CD4-positive, alpha-beta T cell treated with Interleukin-15 for 1 hour (primary cell): Measurements from ENCODE around the gene ZNF789.
"Not testable (repeated sequence)": the region's sequence is repeated elsewhere in the genome, so short reads cannot be mapped to it uniquely, and the experiment has no call there.

Experiments
- DNase-seq: peaks from one replicate; pipeline ENCODE4 v3.0.0-alpha.2; 2020

ZNF789 gene

DNA sequence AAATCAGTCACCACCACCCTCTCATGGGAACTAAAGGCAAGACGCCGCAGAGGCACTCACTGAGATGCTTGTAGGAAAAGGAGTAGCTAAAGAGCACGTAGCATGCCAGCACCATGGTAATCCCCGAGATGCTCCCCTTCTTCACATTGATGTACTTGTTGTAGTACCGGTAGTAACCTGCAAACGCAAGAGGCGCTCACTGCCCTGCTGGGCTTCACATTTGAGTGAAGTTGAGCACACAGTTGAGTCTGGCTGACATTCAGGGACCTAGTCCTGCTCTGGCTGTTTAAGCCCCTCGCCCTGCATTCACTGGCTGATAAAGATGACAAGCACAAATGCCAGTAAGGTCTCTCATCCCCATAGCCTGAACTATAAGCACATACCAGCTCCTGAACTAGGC, 13.6 kb upstream of the ZNF789 start:
- DNase-seq, result no peak

DNA sequence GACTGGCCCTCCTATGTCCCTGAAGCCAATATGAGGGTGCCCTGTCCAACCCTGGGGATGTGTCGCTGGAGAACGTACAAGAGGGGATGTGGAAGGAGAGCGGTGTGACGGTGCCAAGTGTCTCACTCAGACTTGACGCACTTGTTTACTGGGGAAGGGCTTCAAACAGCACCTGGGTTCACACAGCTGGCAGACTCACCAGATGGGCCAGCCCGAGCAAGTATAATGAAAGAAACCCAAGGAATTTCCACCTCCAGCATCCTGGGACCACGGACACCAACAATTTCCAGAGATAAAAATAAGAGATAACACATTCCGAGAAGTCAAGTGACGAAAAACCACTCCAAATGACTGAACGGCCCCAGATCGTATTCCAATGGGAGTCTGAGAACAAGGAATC, 12.0 kb upstream of the ZNF789 start:
- no peak for DNase-seq

- DNase-seq, result no peak
These were observed 11.5 kb upstream of the ZNF789 start for GRCh38 chr7:99461221-99461620.

DNA sequence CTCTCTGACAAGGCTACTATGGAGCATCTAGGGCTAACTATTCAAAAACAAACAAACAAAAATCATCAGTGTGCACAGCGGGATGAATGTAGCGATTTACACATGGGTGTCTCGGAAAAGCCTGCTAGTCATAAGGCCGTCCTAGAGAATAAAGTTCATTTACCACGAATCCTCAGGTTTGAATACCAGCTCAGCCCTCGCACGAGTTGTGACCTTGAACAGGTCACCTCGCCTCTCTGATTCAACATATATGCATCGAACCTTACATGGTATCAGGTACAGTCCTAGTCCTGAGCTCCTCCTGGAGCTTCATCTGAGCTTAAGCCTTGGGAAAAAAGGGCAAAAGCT, 7.3 kb upstream of the ZNF789 start:
- DNase-seq, result no peak

DNA sequence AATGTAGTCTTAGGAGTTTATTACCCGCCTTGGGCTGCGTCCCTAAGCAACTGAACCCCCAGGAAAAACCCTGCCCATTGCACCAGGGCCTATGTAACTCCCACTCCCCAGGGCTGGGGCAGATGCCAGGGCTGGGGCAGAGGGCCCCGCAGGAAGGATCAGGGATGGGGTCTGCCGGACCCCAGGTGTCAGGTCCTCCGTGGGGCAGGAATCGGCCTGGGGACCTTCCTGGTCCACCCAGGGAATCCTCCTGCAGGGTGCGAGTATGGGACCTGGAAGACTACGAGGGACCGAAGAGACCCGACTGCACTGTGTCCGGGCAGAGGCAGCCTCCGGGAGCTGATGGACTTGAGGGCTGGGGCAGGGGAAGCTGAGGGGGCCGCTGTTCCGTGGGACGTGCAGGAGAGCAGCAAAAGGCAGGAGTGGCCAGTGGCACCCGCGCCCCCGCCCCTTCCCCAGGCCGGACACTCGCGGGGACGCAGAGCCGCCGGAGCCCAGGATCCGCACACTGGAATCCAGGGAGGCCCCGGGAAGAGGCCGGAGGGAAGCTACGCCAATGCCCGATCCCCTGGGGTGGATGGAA, 4.3 kb upstream of the ZNF789 start:
- no peak for DNase-seq

DNA sequence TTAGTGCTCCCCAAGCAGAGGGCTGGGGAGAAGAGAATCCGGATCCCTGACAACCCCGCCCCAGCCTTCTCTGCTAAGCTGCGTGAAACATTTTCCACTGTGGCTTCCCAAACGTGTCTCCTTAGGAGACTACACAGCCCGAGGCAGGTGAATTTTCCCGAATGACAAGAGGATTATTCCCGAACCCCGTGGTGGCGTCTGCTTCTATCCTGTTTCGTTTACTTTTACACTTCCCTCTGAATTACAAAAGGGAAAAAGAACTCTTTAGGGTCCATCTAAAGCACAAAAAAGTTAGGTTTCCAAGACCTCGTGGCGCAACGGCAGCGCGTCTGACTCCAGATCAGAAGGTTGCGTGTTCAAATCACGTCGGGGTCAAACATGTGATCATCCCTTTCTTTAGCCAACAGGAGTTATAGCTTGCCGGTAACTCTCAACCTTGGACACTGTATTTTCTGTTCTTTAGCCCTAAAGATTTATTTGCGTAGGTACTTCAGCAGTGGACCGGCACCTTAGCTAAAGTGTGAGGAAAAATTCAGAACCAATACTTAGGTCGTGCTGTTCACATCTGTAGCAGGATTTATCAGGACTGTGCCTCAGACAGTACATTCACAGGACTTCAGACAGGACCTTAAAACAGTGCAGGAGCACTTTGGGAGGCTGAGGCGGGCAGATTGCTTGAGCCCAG, 3.2 kb upstream of the ZNF789 start:
- no peak for DNase-seq

DNA sequence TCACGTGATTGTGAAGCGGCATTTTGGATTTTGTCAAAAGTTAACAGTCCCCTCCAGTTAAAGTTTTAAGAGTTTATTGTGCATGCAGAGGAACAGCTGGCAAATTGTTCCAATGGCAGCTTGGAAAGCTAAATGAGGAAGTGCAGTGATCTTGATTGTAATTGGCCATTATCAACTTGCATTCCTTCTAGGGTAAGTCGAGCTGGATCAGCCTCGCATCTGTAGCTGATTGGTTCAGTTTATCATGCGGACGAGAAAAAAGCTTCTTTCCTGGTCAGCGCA, 566 bp downstream of the ZNF789 start:
- no peak for DNase-seq

- DNase-seq, result no peak
These were observed 3.4 kb downstream of the ZNF789 start for GRCh38 chr7:99476107-99476506.

DNA sequence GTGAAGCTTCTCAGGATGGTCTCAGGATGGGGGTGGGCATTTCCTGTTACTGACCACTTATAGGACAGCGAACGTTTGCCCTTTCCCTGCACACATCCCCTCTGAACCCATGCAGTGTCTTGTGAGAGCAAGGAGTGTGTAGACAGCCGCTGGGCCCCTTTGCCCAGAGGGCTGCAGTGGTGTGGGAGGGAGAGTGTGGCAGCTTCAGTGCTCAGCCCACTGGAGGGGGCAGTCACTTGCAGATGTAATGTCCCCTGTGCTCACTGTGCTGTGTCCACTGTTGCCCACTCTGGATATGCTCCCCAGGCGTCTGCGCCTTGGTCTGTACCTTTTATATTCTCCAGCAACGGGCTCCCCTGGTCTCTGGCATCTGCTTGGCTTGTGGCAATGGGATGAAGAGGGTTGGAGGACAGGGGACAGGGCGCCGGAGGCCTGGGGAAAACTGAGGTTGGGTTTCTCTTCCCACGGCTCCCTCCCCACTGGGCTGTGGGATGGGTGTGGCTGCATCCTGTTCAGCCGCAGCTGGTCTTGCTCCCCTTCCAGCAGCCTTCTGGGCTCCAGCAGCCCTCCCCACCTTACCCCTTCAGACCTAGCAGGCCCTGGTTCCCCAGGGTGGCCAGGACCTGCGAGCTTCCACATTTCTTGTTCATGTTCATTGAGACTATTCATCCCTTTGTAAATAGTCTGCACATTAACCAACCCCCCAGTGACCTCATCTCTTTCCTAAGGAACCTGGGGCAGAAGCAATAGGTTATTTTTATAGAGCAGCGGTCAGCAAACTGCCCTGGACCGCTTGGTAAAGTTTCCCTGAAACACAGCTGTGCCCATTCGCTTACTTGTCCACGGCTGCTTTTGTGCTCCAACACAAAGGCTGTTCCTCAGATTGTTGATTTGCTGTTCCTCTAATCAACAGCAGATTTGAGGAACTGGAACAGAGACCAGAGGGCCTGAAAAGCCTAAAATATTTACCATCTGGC, 6.1 kb downstream of the ZNF789 start:
- no peak for DNase-seq

GRCh38 chr7:99485094-99485493, 12.4 kb downstream of the ZNF789 start:
- no peak for DNase-seq

GRCh38 chr7:99489235-99489634, 16.5 kb downstream of the ZNF789 start:
- DNase-seq, result no peak

DNA sequence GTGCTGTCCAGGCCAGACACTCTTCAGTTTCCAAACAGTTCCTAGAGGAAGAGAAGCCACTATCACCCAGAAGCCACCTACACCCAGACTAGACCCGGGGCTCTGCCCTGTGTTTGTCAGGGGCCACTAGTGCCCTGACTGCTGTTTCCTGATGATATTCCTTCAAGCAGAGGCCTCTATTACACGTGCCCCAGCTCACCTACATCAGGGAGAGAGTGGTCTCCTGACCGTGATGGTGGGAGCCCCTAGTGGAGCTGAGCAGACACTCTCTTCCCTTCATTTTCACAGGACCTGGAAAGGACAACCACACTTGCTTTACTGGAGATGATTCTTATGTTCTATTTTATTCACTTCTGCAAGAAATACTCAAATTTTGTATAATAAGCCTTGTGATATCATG, 18.2 kb downstream of the ZNF789 start:
- no peak for DNase-seq

DNA sequence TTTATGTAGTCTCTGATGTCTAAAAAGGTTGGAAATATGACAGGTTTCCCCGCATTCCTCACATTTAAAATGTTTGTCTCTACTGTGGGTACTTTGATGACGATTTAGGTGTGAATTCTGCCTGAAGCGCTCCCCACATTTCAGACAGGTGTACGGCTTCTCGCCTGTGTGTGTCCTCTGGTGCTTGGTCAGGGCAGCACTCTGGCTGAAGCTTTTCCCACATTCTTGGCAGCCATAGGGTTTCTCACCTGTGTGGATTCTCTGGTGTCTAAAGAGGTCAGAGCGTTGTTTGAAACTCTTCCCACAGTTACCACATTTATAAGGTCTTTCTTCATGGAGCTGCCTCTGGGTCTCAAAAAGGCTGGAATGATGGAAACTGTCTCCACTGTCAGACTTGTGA, 21.1 kb downstream of the ZNF789 start:
- DNase-seq, result no peak

DNA sequence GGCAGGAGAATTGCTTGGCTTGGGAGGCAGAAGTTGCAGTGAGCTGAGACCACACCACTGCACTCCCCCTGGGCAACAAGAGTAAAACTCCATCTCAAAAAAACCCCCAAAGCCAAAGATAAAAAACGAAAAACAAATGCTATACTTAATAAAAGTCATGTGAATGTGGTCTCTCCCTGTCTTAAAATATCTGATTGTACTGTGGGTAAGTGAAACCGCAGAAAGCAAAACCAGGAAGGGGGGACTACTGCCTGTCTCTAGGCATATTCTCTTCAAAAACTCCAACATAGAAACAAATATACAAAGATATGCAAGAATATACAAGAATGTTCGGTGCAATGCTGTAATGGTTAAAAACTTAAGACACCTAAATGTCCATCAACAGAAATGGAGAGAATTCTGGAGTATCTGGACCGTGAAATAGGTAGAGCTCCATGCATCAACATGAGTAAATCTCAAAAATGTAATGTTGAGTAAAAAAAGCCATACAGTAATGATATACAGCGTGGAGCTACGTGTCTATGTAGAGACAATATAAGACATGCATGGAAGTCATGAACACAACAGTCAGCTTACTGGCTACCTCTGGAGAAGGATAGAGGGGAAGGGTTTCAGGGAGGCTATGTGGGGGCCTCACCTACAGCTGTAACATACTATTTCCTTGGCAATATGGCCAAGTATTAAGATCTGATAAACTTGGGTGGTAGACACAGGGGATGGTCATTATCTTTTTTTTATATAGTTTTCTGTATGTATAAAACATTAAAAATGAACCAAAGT, 25.3 kb downstream of the ZNF789 start:
- no peak for DNase-seq

DNA sequence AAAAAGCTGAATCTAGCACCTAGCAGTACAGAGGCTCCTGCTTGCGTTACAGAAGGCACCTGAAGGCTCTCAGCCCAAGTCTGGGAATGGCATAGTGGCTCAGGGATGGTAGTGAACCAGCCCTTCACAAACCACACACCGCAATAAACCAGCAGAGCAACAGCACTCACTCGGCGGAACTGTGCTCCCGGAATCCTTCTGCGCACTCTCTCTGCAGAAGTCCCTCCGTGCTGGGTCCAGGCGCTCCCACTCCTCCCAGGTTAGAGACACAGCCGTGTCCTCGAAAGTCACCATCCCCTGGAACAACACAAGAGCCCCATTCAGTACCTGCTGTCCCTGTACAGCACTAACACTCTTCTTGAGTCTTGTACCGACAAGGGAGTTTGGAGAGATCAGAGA, 25.9 kb downstream of the ZNF789 start:
- DNase-seq, result no peak

GRCh38 chr7:99499371-99499720, 26.7 kb downstream of the ZNF789 start:
- no peak for DNase-seq

- peak; percentile 90 for DNase-seq
These were observed 27.3 kb downstream of the ZNF789 start, which contains the start of gene ZNF394 for GRCh38 chr7:99499721-99500636. Gene ZNF394, minus strand, starts transcription at chr7:99500281. Its CDS starts 188 bp downstream, at chr7:99500093.

DNA sequence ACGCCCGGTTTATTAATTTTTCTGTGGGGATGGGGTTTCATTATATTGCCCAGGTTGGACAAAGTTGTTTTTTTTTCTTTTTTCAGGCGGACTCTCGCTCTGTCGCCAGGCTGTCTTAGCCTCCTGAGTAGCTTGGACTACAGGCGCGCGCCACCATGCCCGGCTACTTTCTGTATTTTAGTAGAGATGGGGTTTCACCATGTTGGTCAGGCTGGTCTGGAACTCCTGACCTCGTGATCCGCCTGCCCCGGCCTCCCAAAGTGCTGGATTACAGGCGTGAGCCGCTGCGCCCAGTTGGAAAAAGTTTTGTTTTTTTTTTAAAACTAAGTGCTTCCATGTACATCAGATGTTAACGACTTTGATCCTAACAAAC, 27.9 kb downstream of the ZNF789 start:
- DNase-seq, result no peak

GRCh38 chr7:99501236-99501635, 28.5 kb downstream of the ZNF789 start:
- DNase-seq, result not testable (repeated sequence)

DNA sequence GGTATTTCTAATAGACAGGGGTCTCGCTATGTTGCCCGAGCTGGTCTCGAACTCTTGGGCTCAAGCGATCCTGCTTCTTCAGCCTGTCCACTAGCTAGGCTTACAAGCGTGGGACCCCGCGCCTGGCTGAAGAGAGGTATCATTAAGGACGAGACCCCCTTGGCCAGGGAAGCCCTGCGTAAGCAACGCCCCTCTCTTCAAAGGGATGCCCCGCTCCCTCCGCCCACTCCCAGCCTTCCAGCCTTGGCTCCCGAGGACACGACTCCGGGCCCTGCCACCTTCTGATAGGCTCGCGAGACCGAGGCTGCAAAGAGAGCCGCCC, 31.6 kb downstream of the ZNF789 start:
- no peak for DNase-seq

DNA sequence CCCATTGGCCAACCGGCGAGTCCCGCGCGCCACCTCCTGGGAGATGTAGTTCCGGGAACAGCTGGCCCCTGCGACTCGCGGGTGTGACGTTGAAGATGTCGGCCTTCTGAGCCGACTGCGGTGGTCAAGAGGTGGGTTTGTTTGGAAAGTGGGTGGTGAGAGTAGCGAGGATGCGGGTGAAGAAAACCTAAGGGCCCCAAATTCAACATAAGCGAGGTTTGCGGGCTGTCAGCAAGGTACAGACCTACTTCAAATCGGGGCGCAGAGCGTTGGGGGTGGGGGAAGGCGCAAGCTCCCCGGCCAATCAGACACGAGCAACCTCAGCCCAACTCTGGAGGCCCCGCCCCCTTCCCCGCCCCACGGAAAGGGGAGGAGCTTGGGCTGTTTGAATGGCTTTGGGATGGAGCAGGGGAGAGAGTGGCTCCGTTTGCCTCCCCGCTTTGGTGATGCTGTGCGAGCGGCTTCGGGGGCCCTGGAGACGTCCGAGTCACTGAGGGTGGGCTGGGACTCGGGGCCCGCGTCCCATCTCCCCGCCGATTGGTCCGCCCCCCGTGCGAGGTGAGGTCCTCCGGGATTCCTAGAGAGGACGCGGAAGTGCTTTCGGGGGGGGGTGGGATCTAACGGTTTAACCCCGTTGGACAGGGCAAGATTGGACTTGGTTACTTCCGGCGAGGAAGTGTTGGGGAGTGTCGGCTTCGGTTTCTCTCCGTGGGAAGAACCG, 32.1 kb downstream of the ZNF789 start, which contains the start of gene ZKSCAN5:
Gene ZKSCAN5 (plus strand): TSS at position 60 of the 721 bp plus-strand sequence. CDS start 1,383 bp downstream, outside the sequence.
- peak; percentile 96 for DNase-seq

DNA sequence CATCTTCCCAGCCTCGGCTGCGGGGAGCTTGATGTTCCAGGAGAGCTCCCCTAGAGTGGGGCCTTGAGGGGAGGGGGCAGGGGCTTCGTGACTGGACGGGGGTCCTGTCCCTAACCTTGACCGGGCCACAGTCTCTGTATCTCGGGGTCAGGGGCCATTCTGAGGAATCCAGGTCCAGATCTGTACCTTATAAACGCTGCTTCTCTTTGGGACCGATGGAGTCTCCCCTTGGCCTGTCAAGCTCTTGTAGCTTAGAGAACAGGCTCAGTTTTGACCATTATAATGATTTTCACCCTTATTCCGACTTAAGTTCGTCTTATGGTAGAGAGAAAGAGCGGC, 32.6 kb downstream of the ZNF789 start:
- DNase-seq, result no peak
